ENCODE data around the gene SPATC1L. TPM values are rescaled to one million over a fixed set of nuclear protein-coding genes. Genes with fewer than 3 reads are reported as not detected.

The SPATC1L gene
- total RNA-seq, 2 experiments from 2014 or later, result 4.2 to 4.4 TPM

- ChIA-PET CTCF (interaction anchor here (1.0 kb wide), 1 partner anchor 13 kb away, joined by 3 read pairs; no protein-coding TSS in a partner anchor), POLR2A (no interaction called here)
- Mint-ChIP-seq H3K27ac (no peak overlapping the region), H3K9me3 (no peaks in the 10 kb centered on the region), H3K27me3 (no peaks in the 10 kb centered on the region), H3K4me1 (peaks cover 2% of the 10 kb centered on the region), H3K4me3 (no peak overlapping the region), H3K36me3 (ENCODE audit: low read depth) (peaks cover 7% of the 10 kb centered on the region)
- DNase-seq, result no peak
Measured at GRCh38 chr21:46211786-46212720, 27.8 kb upstream of the SPATC1L start.

- H3K27me3 Mint-ChIP-seq, result no peaks in the 10 kb centered on the region
- H3K36me3 Mint-ChIP-seq (ENCODE audit: low read depth), result peaks cover 7% of the 10 kb centered on the region
- no peak overlapping the region for H3K4me3 Mint-ChIP-seq
- H3K4me1 Mint-ChIP-seq, result peaks cover 2% of the 10 kb centered on the region
- no peak overlapping the region for H3K27ac Mint-ChIP-seq
- no peak for DNase-seq
- no peaks in the 10 kb centered on the region for H3K9me3 Mint-ChIP-seq
- ChIA-PET POLR2A (no interaction called here), CTCF (interaction anchor here (1.0 kb wide), 1 partner anchor 14 kb away, joined by 3 read pairs; no protein-coding TSS in a partner anchor)
Measured at GRCh38 chr21:46211376-46211775, 27.1 kb upstream of the SPATC1L start.

DNA sequence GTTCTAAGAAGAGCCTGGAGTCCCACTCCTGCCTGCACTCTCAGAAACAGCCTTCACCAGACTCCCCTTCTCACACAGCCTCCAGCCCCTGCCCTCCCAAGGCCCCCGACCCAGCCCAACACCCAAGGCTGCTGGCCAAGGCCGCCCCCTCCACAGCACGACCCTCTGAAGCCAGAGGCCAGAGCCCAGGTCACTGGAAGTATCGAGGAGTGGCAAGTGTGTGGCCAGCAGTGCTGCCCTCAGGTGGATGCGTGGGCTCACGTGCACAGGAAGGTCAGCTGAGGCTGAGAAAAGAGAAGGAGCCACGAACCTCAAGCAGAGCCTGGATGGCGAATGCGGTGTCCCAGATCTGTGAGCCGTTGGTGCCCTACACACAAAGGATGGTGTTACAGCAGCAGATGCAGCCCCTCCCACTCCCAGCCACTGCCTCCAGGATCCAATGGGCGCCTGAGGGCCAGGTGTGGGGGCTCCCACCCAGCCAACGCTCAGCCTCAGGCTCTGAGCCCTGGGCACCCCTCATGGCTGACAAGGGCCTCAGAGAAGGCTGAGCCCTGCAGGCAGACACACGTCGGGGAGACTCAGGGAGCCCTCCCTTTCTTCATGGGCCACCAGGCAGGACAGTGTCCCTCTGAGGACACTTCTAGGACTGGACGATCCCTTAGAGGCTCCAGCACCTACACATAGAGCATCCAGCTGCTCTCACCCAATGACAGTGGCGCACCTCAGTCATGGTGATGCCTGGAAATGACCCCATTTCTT, 26.3 kb upstream of the SPATC1L start:
- no peaks in the 10 kb centered on the region for H3K9me3 Mint-ChIP-seq
- no peaks in the 10 kb centered on the region for H3K4me1 Mint-ChIP-seq
- no peak overlapping the region for H3K4me3 Mint-ChIP-seq
- no peaks in the 10 kb centered on the region for H3K27me3 Mint-ChIP-seq
- CTCF ChIA-PET, result interaction anchor here (1.0 kb wide), 1 partner anchor 14 kb away, joined by 3 read pairs; no protein-coding TSS in a partner anchor
- H3K36me3 Mint-ChIP-seq (ENCODE audit: low read depth), result peaks cover 7% of the 10 kb centered on the region
- DNase-seq, result no peak
- POLR2A ChIA-PET, result no interaction called here
- no peak overlapping the region for H3K27ac Mint-ChIP-seq

GRCh38 chr21:46208761-46209721, 24.8 kb upstream of the SPATC1L start:
- POLR2A ChIA-PET, result no interaction called here

GRCh38 chr21:46207920-46208591, 23.8 kb upstream of the SPATC1L start:
- no peaks in the 10 kb centered on the region for H3K27me3 Mint-ChIP-seq
- H3K9me3 Mint-ChIP-seq, result no peaks in the 10 kb centered on the region
- no peak overlapping the region for H3K4me3 Mint-ChIP-seq
- H3K36me3 Mint-ChIP-seq (ENCODE audit: low read depth), result peaks cover 14% of the 10 kb centered on the region
- CTCF ChIA-PET, result no interaction called here
- no peaks in the 10 kb centered on the region for H3K4me1 Mint-ChIP-seq
- no peak overlapping the region for H3K27ac Mint-ChIP-seq
- POLR2A ChIA-PET, result no interaction called here
- no peak for DNase-seq

More at GRCh38 chr21:46208761-46209721, 24.8 kb upstream of the SPATC1L start:
- Mint-ChIP-seq H3K4me3 (no peak overlapping the region), H3K36me3 (ENCODE audit: low read depth) (peaks cover 12% of the 10 kb centered on the region), H3K27ac (no peak overlapping the region), H3K4me1 (no peaks in the 10 kb centered on the region), H3K9me3 (no peaks in the 10 kb centered on the region), H3K27me3 (no peaks in the 10 kb centered on the region)
- DNase-seq, result no peak
- CTCF ChIA-PET, result no interaction called here

DNA sequence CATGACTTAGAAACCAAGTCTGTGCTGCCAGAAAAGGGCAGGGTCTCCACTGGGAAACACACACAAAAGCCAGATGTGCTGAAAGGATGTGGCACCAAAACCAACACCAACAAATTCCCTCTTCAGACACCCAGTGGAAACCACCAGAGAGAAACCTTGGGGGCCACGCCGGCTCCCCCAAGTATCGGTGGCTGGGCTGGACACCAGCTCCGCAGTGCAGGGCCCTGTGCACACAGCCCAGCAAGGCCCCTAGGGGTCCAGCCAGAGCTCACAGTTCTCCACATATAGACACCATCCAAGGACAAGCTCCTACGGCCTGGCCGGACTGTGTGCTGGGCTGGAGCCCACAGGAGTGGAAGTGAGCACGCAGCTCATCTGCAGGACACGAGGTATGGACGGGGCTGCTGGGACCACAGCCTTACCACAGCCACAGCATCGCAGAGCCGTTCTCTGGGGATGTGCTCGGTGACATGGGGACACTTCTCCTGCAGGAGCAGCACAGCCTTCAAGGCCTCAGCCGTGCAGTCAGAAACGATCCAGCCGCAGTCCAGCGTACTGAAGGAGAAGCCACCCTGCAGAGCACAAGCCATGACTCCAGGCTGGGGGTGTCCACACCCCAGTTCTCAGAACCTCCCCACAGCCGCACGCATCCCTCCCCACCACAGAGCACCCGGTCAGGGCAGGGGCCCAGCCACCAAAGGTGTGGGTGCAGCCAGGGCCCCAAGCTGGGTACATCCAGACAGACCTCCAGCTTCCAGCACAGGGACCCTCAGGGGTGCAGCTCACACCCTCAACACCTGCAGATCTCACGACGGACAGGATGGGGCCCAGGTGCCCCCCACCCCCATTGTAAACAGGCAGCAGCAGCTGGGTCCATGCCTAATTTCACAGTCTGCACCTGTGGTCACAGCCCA, 23.0 kb upstream of the SPATC1L start:
- POLR2A ChIA-PET, result no interaction called here
- DNase-seq, result no peak
- no peak overlapping the region for H3K27ac Mint-ChIP-seq
- no peak overlapping the region for H3K4me3 Mint-ChIP-seq
- peaks cover 14% of the 10 kb centered on the region for H3K36me3 Mint-ChIP-seq (ENCODE audit: low read depth)
- no peaks in the 10 kb centered on the region for H3K4me1 Mint-ChIP-seq
- CTCF ChIA-PET, result no interaction called here
- no peaks in the 10 kb centered on the region for H3K27me3 Mint-ChIP-seq
- no peaks in the 10 kb centered on the region for H3K9me3 Mint-ChIP-seq

DNA sequence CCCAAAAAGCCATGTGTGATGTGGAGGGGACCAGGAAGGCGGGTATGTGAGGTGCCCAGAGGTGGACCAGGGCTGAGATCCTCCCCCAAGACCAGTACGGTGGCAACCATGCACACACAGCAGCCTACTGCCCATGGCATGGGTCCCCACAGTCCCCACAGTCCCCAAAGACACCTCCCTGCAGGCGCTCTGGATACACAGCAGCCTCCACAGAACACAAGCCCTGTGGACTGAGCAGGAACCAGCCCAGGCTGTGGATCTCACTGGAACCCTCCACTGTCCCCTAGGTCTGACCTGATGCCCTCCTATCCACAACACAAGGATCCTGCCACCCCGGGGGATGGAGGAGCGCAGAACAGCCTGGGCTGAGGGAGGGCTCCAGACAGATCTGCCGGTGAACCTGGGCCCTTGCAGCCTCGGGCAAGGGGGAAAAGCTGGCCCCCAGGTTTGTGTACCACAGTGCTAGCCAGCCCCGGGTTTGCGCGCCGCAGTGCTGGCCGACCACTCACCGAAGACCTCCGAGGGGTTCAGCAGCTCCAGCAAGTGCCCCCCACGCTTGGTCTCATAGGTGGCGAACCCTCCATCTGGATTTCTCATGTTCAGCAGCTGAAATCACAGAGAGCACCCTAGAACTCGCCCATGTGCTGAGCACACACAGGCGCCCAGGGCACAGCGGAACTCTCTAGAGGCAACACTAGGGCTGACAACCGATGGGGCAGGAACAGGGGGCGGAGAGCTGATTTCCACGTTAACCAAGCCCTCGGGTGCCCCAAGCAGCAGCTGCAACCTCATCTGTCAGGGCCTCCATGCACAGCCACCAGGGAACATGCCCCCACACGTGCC, 22.1 kb upstream of the SPATC1L start:
- Mint-ChIP-seq H3K27ac (no peak overlapping the region), H3K4me3 (no peak overlapping the region), H3K4me1 (no peaks in the 10 kb centered on the region), H3K36me3 (ENCODE audit: low read depth) (peaks cover 14% of the 10 kb centered on the region), H3K27me3 (no peaks in the 10 kb centered on the region), H3K9me3 (no peaks in the 10 kb centered on the region)
- CTCF ChIA-PET, result no interaction called here
- DNase-seq, result no peak
- POLR2A ChIA-PET, result no interaction called here

DNA sequence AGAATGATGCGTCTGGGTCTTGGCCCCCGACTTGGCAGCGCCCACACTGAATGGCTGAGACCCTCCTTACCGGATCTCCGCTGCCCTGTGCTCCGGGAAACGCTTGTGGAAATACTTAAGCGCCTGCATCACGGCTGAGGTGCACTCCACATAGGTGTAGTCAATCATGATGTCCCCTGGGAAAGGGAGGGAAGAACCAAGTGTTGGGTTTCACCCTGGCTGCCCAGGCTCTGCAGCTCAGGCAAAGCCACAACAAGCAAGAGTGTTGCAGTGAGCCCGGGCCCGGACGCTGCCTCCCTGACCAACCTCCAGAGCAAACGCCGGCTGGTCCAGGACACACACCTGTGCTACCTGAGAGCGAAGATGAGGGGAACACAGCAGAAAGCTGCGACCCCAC, 21.5 kb upstream of the SPATC1L start:
- no peak overlapping the region for H3K4me3 Mint-ChIP-seq
- ChIA-PET POLR2A (no interaction called here), CTCF (no interaction called here)
- peaks cover 15% of the 10 kb centered on the region for H3K36me3 Mint-ChIP-seq (ENCODE audit: low read depth)
- no peak overlapping the region for H3K27ac Mint-ChIP-seq
- no peaks in the 10 kb centered on the region for H3K9me3 Mint-ChIP-seq
- no peaks in the 10 kb centered on the region for H3K4me1 Mint-ChIP-seq
- no peaks in the 10 kb centered on the region for H3K27me3 Mint-ChIP-seq
- no peak for DNase-seq

DNA sequence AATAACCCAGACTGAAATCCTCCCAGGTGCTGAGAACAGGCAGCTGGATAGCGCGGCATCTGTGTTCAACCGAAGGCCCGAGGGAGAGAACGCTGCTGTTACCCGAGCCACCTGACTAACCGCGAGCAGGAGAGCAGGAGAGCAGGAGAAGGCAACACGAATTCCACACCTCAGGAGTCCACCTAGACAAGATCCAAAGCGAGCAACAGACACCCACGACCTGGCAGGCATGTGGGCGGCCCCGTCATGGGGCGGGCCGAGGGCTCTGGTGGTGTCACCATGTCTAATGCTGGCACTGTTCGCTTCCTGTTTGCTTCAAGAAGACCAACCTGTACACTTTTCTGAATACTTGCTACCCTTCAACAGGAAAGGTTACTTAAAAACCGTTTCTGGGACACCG, 20.9 kb upstream of the SPATC1L start:
- no peaks in the 10 kb centered on the region for H3K4me1 Mint-ChIP-seq
- no peak overlapping the region for H3K27ac Mint-ChIP-seq
- H3K4me3 Mint-ChIP-seq, result no peak overlapping the region
- DNase-seq, result no peak
- ChIA-PET POLR2A (no interaction called here), CTCF (no interaction called here)
- H3K36me3 Mint-ChIP-seq (ENCODE audit: low read depth), result peaks cover 19% of the 10 kb centered on the region
- no peaks in the 10 kb centered on the region for H3K27me3 Mint-ChIP-seq
- H3K9me3 Mint-ChIP-seq, result no peaks in the 10 kb centered on the region

- no peaks in the 10 kb centered on the region for H3K27me3 Mint-ChIP-seq
- H3K36me3 Mint-ChIP-seq (ENCODE audit: low read depth), result peaks cover 28% of the 10 kb centered on the region
- H3K4me3 Mint-ChIP-seq, result no peak overlapping the region
- CTCF ChIA-PET, result no interaction called here
- no peak for DNase-seq
- no peak overlapping the region for H3K27ac Mint-ChIP-seq
- no peaks in the 10 kb centered on the region for H3K9me3 Mint-ChIP-seq
- POLR2A ChIA-PET, result no interaction called here
- no peaks in the 10 kb centered on the region for H3K4me1 Mint-ChIP-seq
Measured at GRCh38 chr21:46203203-46203600, 18.9 kb upstream of the SPATC1L start.

GRCh38 chr21:46202592-46203202, 18.4 kb upstream of the SPATC1L start:
- Mint-ChIP-seq H3K36me3 (ENCODE audit: low read depth) (peaks cover 29% of the 10 kb centered on the region), H3K4me1 (no peaks in the 10 kb centered on the region), H3K4me3 (no peak overlapping the region), H3K27ac (no peak overlapping the region), H3K9me3 (no peaks in the 10 kb centered on the region), H3K27me3 (no peaks in the 10 kb centered on the region)
- ChIA-PET POLR2A (no interaction called here), CTCF (no interaction called here)
- DNase-seq, result no peak
